GM12891 (cell line): ENCODE results near the gene MTFR1L.
A peak's percentile ranks its signal among the peaks of the same experiment; 100 is the strongest.

Experiments
- DNase-seq: peaks from one replicate; pipeline ENCODE4 v3.0.0; 2011; ENCODE audit warnings: low spot score; ENCODE audit not compliant: insufficient read length
- FAIRE-seq: peaks from 2 replicates; lab custom pipeline; 2011; peaks lifted over from hg19 to GRCh38; lab: Jason Lieb, UNC
- PAX5 ChIP-seq: IDR thresholded peaks from 2 replicates; pipeline ENCODE4 v1.6.1; 2011; ENCODE audit warnings: low read length, moderate library complexity, mild to moderate bottlenecking; ENCODE audit not compliant: insufficient read depth, severe bottlenecking
- POLR2A ChIP-seq: IDR thresholded peaks from 2 replicates; pipeline ENCODE4 v1.6.1; 2011; ENCODE audit warnings: low read depth, low read length, control low read depth
- POLR2AphosphoS5 ChIP-seq: IDR thresholded peaks from 2 replicates; pipeline ENCODE4 v1.6.1; 2011; ENCODE audit warnings: low read depth, low read length, control low read depth
- POU2F2 ChIP-seq: IDR thresholded peaks from 2 replicates; pipeline ENCODE4 v1.6.1; 2011; ENCODE audit warnings: low read depth, mild to moderate bottlenecking, control low read depth, low read length, moderate library complexity
- SPI1 ChIP-seq: IDR thresholded peaks from 2 replicates; pipeline ENCODE4 v1.6.1; 2011; ENCODE audit warnings: low read depth, low read length, control low read depth
- TAF1 ChIP-seq: IDR thresholded peaks from 2 replicates; pipeline ENCODE4 v1.6.1; 2011; ENCODE audit warnings: low read depth, low read length, control low read depth

Gene MTFR1L

GRCh38 chr1:25804964-25805862 is 14.5 kb upstream of the MTFR1L start:
- DNase-seq (no peak), FAIRE-seq (peak; percentile 91)
- TF ChIP-seq SPI1 (no peak), POLR2AphosphoS5 (no peak), PAX5 (no peak), TAF1 (no peak), POLR2A (no peak), POU2F2 (no peak)

GRCh38 chr1:25805863-25806225 is 13.9 kb upstream of the MTFR1L start:
- DNase-seq (no peak), FAIRE-seq (no peak)
- TF ChIP-seq TAF1 (no peak), POLR2A (no peak), POLR2AphosphoS5 (no peak), POU2F2 (no peak), SPI1 (no peak), PAX5 (no peak)

GRCh38 chr1:25806418-25806817 is 13.3 kb upstream of the MTFR1L start:
- TF ChIP-seq PAX5 (no peak), TAF1 (no peak), POLR2A (no peak), SPI1 (no peak), POLR2AphosphoS5 (no peak), POU2F2 (no peak)
- FAIRE-seq (no peak), DNase-seq (no peak)

GRCh38 chr1:25807480-25808390 is 12.0 kb upstream of the MTFR1L start:
- FAIRE-seq = no peak
- DNase-seq = no peak
- no peak for TF ChIP-seq POLR2AphosphoS5
- TF ChIP-seq POLR2A = no peak
- TF ChIP-seq PAX5 = no peak
- TF ChIP-seq TAF1 = no peak
- no peak for TF ChIP-seq POU2F2
- no peak for TF ChIP-seq SPI1

GRCh38 chr1:25808481-25809244 is 11.1 kb upstream of the MTFR1L start:
- no peak for DNase-seq
- no peak for TF ChIP-seq SPI1
- no peak for TF ChIP-seq TAF1
- TF ChIP-seq PAX5 = no peak
- no peak for TF ChIP-seq POLR2AphosphoS5
- no peak for TF ChIP-seq POLR2A
- TF ChIP-seq POU2F2 = no peak
- FAIRE-seq = no peak

- TF ChIP-seq POLR2A (no peak), POLR2AphosphoS5 (no peak), SPI1 (peak; percentile 94), POU2F2 (no peak), TAF1 (no peak), PAX5 (no peak)
- FAIRE-seq (peak; percentile 77), DNase-seq (no peak)
These were observed 10.3 kb upstream of the MTFR1L start for GRCh38 chr1:25809283-25809926.

- FAIRE-seq (peak; percentile 28), DNase-seq (no peak)
- no peak for TF ChIP-seq POU2F2
- TF ChIP-seq POLR2A = no peak
- TF ChIP-seq POLR2AphosphoS5 = no peak
- no peak for TF ChIP-seq TAF1
- TF ChIP-seq SPI1 = no peak
- TF ChIP-seq PAX5 = no peak
These were observed 9.8 kb upstream of the MTFR1L start for GRCh38 chr1:25809929-25810328.
